Mesodermal cell (in vitro differentiated cells): Measurements from ENCODE around the gene CHIT1.

Experiments
- H3K27ac ChIP-seq: 2 replicates; pipeline ENCODE4 v1.7.0; 2013; ENCODE audit warnings: mild to moderate bottlenecking, low read depth, low read length, moderate library complexity; ENCODE audit not compliant: severe bottlenecking
- H3K36me3 ChIP-seq: 2 replicates; pipeline ENCODE4 v1.7.1; 2013; ENCODE audit warnings: mild to moderate bottlenecking, low read length, moderate library complexity; ENCODE audit not compliant: control insufficient read depth, insufficient read depth
- H3K4me1 ChIP-seq: one replicate; pipeline ENCODE4 v1.7.1; 2013; ENCODE audit warnings: mild to moderate bottlenecking, low read length; ENCODE audit not compliant: insufficient read depth, control insufficient read depth, poor library complexity, severe bottlenecking
- H3K4me3 ChIP-seq: 2 replicates; pipeline ENCODE4 v1.7.0; 2013; ENCODE audit warnings: low read length, control low read depth, mild to moderate bottlenecking; ENCODE audit not compliant: insufficient read depth, poor library complexity, severe bottlenecking; ENCODE audit errors: extremely low read depth
- H3K9me3 ChIP-seq: 2 replicates; pipeline ENCODE4 v1.7.1; 2013; ENCODE audit warnings: mild to moderate bottlenecking, low read length, moderate library complexity; ENCODE audit not compliant: control insufficient read depth
- WGBS, 2 experiments: methylation state at CpG; one replicate each; pipeline ENCODE4 v1.1.5; 2013; ENCODE audit warnings: missing lambda C conversion rate in 2 of 2; ENCODE audit not compliant: insufficient coverage in 2 of 2; 5-methylcytosine and 5-hydroxymethylcytosine counted together

CHIT1 gene

GRCh38 chr1:203216274-203217138, 13.0 kb downstream of the CHIT1 start:
- 35 to 38% methylated on average over 18 of the region's 19 CpGs for WGBS, 2 experiments
- H3K9me3 ChIP-seq, result no peaks in the 10 kb centered on the region
- H3K4me3 ChIP-seq, result no peak overlapping the region
- no peak overlapping the region for H3K27ac ChIP-seq
- no peaks in the 10 kb centered on the region for H3K36me3 ChIP-seq
- H3K4me1 ChIP-seq, result peaks cover 9% of the 10 kb centered on the region

DNA sequence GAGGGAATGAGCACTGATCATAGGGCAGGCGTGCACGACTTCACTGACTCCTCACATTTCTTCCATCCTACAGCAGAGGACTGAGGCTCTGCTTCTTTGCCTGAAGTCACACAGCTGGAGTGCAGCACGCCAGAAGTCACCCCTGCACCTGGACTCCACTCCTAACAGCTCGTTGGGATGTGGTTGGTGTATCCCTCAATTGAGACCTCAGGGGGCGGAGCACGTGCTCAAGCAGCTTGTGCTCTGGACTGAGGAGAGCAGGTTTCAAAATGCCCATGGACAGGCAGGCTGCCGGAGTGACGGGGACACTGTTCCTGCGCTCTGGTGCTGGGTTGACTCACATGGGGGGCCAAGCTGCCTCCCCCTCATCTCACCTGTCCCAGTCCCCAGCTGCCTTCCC, 13.9 kb downstream of the CHIT1 start:
- no peak overlapping the region for H3K27ac ChIP-seq
- H3K36me3 ChIP-seq, result no peaks in the 10 kb centered on the region
- no peaks in the 10 kb centered on the region for H3K9me3 ChIP-seq
- WGBS, 2 experiments, result 67% methylated on average over 7 of the region's 9 CpGs
- H3K4me3 ChIP-seq, result no peak overlapping the region
- peaks cover 9% of the 10 kb centered on the region for H3K4me1 ChIP-seq

- Histone ChIP-seq H3K36me3 (no peaks in the 10 kb centered on the region), H3K4me1 (peaks cover 9% of the 10 kb centered on the region), H3K4me3 (no peak overlapping the region), H3K9me3 (no peaks in the 10 kb centered on the region), H3K27ac (no peak overlapping the region)
- 83 to 91% methylated on average over 7 of the region's 7 CpGs for WGBS, 2 experiments
Observed at GRCh38 chr1:203214871-203215270, 14.6 kb downstream of the CHIT1 start.

GRCh38 chr1:203213126-203213525, 16.3 kb downstream of the CHIT1 start:
- no peaks in the 10 kb centered on the region for H3K36me3 ChIP-seq
- no peaks in the 10 kb centered on the region for H3K9me3 ChIP-seq
- H3K4me3 ChIP-seq, result no peak overlapping the region
- peaks cover 9% of the 10 kb centered on the region for H3K4me1 ChIP-seq
- WGBS, 2 experiments, result 81 to 87% methylated on average over 5 to 6 of the region's 6 CpGs
- H3K27ac ChIP-seq, result no peak overlapping the region

DNA sequence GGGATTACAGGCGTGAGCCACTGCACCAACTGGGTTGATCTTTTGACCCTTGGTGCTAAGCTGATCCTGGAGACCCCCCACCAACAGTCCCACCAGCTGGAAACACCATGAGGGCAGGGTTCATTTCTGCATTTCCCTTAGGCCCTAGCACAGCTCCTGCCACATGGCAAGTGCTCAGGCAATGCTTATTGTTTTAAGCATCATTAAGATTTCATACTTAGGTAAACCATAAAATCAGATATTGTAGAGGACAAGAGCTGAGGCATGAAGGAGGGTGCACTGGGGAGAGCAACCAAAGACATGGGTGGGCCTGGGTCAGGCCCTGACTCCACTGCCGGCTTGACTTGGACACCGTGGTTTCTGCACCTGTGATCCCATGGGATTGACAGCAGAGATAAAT, 17.7 kb downstream of the CHIT1 start:
- H3K9me3 ChIP-seq, result no peaks in the 10 kb centered on the region
- 91 to 94% methylated on average over 1 to 3 of the region's 3 CpGs for WGBS, 2 experiments
- H3K27ac ChIP-seq, result no peak overlapping the region
- H3K36me3 ChIP-seq, result no peaks in the 10 kb centered on the region
- H3K4me3 ChIP-seq, result no peak overlapping the region
- peaks cover 9% of the 10 kb centered on the region for H3K4me1 ChIP-seq

GRCh38 chr1:203210988-203211387, 18.5 kb downstream of the CHIT1 start:
- Histone ChIP-seq H3K9me3 (no peaks in the 10 kb centered on the region), H3K36me3 (no peaks in the 10 kb centered on the region), H3K27ac (no peak overlapping the region), H3K4me3 (no peak overlapping the region), H3K4me1 (peaks cover 16% of the 10 kb centered on the region)

- H3K4me3 ChIP-seq, result no peak overlapping the region
- H3K9me3 ChIP-seq, result no peaks in the 10 kb centered on the region
- H3K27ac ChIP-seq, result no peak overlapping the region
- H3K36me3 ChIP-seq, result no peaks in the 10 kb centered on the region
- peaks cover 16% of the 10 kb centered on the region for H3K4me1 ChIP-seq
Observed at GRCh38 chr1:203210350-203210749, 19.1 kb downstream of the CHIT1 start.

DNA sequence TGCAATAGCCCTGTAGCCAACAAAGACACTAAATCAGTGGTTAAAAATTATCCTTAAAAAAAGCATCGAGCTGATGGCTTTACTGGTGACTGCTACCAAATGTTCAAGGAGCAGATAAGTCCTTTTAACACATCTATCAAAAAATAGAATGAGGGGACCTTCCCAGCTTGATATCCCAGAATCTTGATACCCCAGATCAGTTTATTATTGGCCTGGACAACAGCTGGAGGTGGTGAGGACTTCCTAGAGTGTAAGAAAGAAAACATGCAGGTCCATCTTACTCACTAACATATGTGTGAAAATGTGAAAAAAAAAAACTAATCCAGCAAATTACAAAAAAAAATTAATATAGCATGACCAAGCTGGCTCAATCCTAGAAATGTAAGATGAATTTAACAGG, 21.3 kb downstream of the CHIT1 start:
- H3K27ac ChIP-seq, result no peak overlapping the region
- H3K4me1 ChIP-seq, result peaks cover 20% of the 10 kb centered on the region
- H3K9me3 ChIP-seq, result no peaks in the 10 kb centered on the region
- WGBS, 2 experiments, result 100% methylated on average over 1 of the region's 1 CpG; no CpG with 5 or more reads in 1 of the 2 experiments
- H3K36me3 ChIP-seq, result no peaks in the 10 kb centered on the region
- H3K4me3 ChIP-seq, result no peak overlapping the region

- no peak overlapping the region for H3K4me3 ChIP-seq
- no peak overlapping the region for H3K27ac ChIP-seq
- no CpG with 5 or more reads among the region's 2 CpGs for WGBS, 2 experiments
- no peaks in the 10 kb centered on the region for H3K9me3 ChIP-seq
- H3K36me3 ChIP-seq, result no peaks in the 10 kb centered on the region
- peaks cover 24% of the 10 kb centered on the region for H3K4me1 ChIP-seq
Observed at GRCh38 chr1:203207751-203208150, 21.7 kb downstream of the CHIT1 start.

DNA sequence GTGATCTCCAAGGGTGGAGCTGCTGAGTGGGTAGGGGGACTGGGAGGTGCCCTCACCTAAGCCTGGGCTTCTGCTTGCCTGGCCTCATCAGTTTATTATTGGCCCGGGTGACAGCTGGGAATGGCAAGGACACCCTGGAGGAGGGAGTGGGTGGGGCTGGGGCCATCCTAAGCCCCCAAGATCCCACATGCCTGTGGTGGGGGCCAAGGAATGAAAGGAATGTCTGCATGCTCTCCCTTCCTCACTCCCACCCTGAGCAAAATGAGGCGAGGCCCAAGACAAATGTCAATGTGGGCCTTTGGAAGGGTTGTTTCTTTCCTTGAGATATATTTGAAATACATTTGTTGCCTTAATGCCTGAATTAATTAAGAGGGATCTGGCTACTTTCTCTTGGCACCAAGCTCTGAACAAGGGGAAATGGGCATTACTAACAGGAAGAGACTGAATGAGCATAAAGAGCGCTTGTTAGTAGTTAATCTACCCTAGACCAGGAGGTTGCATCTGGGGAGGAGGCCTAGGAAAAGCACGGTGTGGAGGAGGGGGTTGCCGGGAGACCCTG, 23.3 kb downstream of the CHIT1 start:
- H3K36me3 ChIP-seq, result no peaks in the 10 kb centered on the region

DNA sequence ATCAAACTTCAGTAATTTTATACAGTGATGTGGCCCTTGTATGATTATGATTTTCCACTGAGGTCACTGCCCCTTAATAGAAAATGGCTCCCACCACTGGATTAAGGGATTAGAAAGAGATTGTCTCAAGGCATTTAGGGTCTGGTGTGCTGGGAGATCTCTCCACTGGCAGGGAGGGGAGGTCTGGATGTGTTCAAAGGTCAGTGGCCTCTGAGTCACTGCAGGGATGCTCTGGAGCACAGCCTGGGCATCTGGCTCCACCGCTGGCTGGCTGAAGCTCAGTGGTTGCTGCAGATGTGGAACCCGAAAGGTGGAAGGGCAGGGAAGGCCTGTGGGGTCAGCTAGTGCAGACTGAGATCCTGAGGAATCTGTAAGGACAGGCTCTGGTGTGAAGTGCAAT, 24.7 kb downstream of the CHIT1 start:
- Histone ChIP-seq H3K4me3 (no peak overlapping the region), H3K9me3 (no peaks in the 10 kb centered on the region), H3K27ac (peak overlapping the region; percentile 60), H3K36me3 (no peaks in the 10 kb centered on the region), H3K4me1 (peaks cover 28% of the 10 kb centered on the region)
- 75 to 83% methylated on average over 1 to 2 of the region's 2 CpGs for WGBS, 2 experiments

More for the DNA sequence above, 23.3 kb downstream of the CHIT1 start:
- Histone ChIP-seq H3K9me3 (no peaks in the 10 kb centered on the region), H3K4me1 (peaks cover 28% of the 10 kb centered on the region), H3K4me3 (no peak overlapping the region), H3K27ac (peak overlapping the region; percentile 45)
- 87 to 91% methylated on average over 1 to 3 of the region's 5 CpGs for WGBS, 2 experiments
